ENCODE results near the gene COA5. TPM values are rescaled to one million over a fixed set of nuclear protein-coding genes. Genes with fewer than 3 reads are reported as not detected.

The COA5 gene
- total and polyA plus RNA-seq, 4 donors = 20.2 to 60.7 (median 38.6) TPM

- peaks cover 0 to 7% (median 6%) of the 10 kb centered on the region in 5 donors for H3K4me1 ChIP-seq (ENCODE audit: control insufficient read depth in 5 of 5, insufficient read depth in 5 of 5, low read length in 5 of 5)
- WGBS, 2 donors = 91 to 98% methylated on average over 9 of the region's 9 CpGs
- H3K27ac ChIP-seq (ENCODE audit: low read depth in 1 of 2, low read length in 1 of 2) = no peak overlapping the region
- TF ChIP-seq CTCF (IDR thresholded peaks at IDR 0.05; ENCODE audit: control extremely low read depth, extremely low read depth) = no peak
- no peak overlapping the region for H3K4me3 ChIP-seq
- no peak for ATAC-seq (ENCODE audit: insufficient read depth, low FRiP score)
- H3K9ac ChIP-seq (ENCODE audit: insufficient read depth in 1 of 2, low read length in 2 of 2) = no peak overlapping the region
- no peaks in the 10 kb centered on the region for H3K27me3 ChIP-seq (ENCODE audit: control insufficient read depth in 3 of 3, insufficient read depth in 3 of 3, low read length in 2 of 3)
- H3K36me3 ChIP-seq (ENCODE audit: control insufficient read depth in 4 of 4, insufficient read depth in 4 of 4, low read length in 4 of 4) = peaks cover 5 to 32% (median 14%) of the 10 kb centered on the region in 4 donors
- no peaks in the 10 kb centered on the region for H3K9me3 ChIP-seq (ENCODE audit: control insufficient read depth in 4 of 4, insufficient read depth in 3 of 4, low read length in 3 of 4)
- DNase-seq = peak in 1 of 3 donors; percentile 3
These were observed 48.0 kb downstream of the COA5 start for GRCh38 chr2:98560256-98560771.

GRCh38 chr2:98559581-98559980 lies 48.7 kb downstream of the COA5 start:
- Histone ChIP-seq H3K9ac (ENCODE audit: insufficient read depth in 1 of 2, low read length in 2 of 2) (no peak overlapping the region), H3K4me1 (ENCODE audit: control insufficient read depth in 5 of 5, insufficient read depth in 5 of 5, low read length in 5 of 5) (peaks cover 0 to 7% (median 6%) of the 10 kb centered on the region in 5 donors), H3K27me3 (ENCODE audit: control insufficient read depth in 3 of 3, insufficient read depth in 3 of 3, low read length in 2 of 3) (no peaks in the 10 kb centered on the region), H3K36me3 (ENCODE audit: control insufficient read depth in 4 of 4, insufficient read depth in 4 of 4, low read length in 4 of 4) (peaks cover 5 to 31% (median 15%) of the 10 kb centered on the region in 4 donors), H3K4me3 (no peak overlapping the region), H3K27ac (ENCODE audit: low read depth in 1 of 2, low read length in 1 of 2) (no peak overlapping the region), H3K9me3 (ENCODE audit: control insufficient read depth in 4 of 4, insufficient read depth in 3 of 4, low read length in 3 of 4) (no peaks in the 10 kb centered on the region)
- TF ChIP-seq CTCF (IDR thresholded peaks at IDR 0.05; ENCODE audit: control extremely low read depth, extremely low read depth) = no peak
- ATAC-seq (ENCODE audit: insufficient read depth, low FRiP score) (no peak), DNase-seq (no peak)
- WGBS, 2 donors = 83 to 92% methylated on average over 3 of the region's 3 CpGs

GRCh38 chr2:98558852-98559530 lies 49.3 kb downstream of the COA5 start:
- 94 to 95% methylated on average over 16 of the region's 16 CpGs for WGBS, 2 donors
- DNase-seq = no peak
- no peaks in the 10 kb centered on the region for H3K27me3 ChIP-seq (ENCODE audit: control insufficient read depth in 3 of 3, insufficient read depth in 3 of 3, low read length in 2 of 3)
- H3K9me3 ChIP-seq (ENCODE audit: control insufficient read depth in 4 of 4, insufficient read depth in 3 of 4, low read length in 3 of 4) = no peaks in the 10 kb centered on the region
- H3K27ac ChIP-seq (ENCODE audit: low read depth in 1 of 2, low read length in 1 of 2) = no peak overlapping the region
- TF ChIP-seq CTCF (IDR thresholded peaks at IDR 0.05; ENCODE audit: control extremely low read depth, extremely low read depth) = no peak
- no peak overlapping the region for H3K9ac ChIP-seq (ENCODE audit: insufficient read depth in 1 of 2, low read length in 2 of 2)
- H3K4me1 ChIP-seq (ENCODE audit: control insufficient read depth in 5 of 5, insufficient read depth in 5 of 5, low read length in 5 of 5) = peaks cover 0 to 7% (median 6%) of the 10 kb centered on the region in 5 donors
- no peak overlapping the region for H3K4me3 ChIP-seq
- H3K36me3 ChIP-seq (ENCODE audit: control insufficient read depth in 4 of 4, insufficient read depth in 4 of 4, low read length in 4 of 4) = peaks cover 5 to 33% (median 18%) of the 10 kb centered on the region in 4 donors
- ATAC-seq (ENCODE audit: insufficient read depth, low FRiP score) = no peak
